Measurements from ENCODE around the gene NAV1.

Gene NAV1

GRCh38 chr1:201533836-201534235 is 5.1 kb upstream of the NAV1 start:
- peaks cover 10 to 11% of the 10 kb centered on the region in 2 experiments for H3K4me1 ChIP-seq (ENCODE audit: control insufficient read depth in 1 of 2, insufficient read depth in 1 of 2, low read depth in 1 of 2, low read length in 1 of 2)
- no peak for TF ChIP-seq CTCF (IDR thresholded peaks at IDR 0.05)
- peaks cover 54% of the 10 kb centered on the region for H3K27me3 ChIP-seq
- H3K9me3 ChIP-seq, result no peaks in the 10 kb centered on the region
- no peaks in the 10 kb centered on the region for H3K36me3 ChIP-seq
- no peak overlapping the region for H3K4me3 ChIP-seq (ENCODE audit: low read depth in 1 of 2, low read length in 1 of 2)
- no peak overlapping the region for H3K27ac ChIP-seq

GRCh38 chr1:201535046-201535918 is 3.6 kb upstream of the NAV1 start:
- Histone ChIP-seq H3K36me3 (no peaks in the 10 kb centered on the region), H3K4me1 (ENCODE audit: control insufficient read depth in 1 of 2, insufficient read depth in 1 of 2, low read depth in 1 of 2, low read length in 1 of 2) (peaks cover 24 to 26% of the 10 kb centered on the region in 2 experiments), H3K9me3 (no peaks in the 10 kb centered on the region), H3K27ac (no peak overlapping the region), H3K27me3 (peaks cover 68% of the 10 kb centered on the region), H3K4me3 (ENCODE audit: low read depth in 1 of 2, low read length in 1 of 2) (no peak overlapping the region)
- no peak for TF ChIP-seq CTCF (IDR thresholded peaks at IDR 0.05)

GRCh38 chr1:201535919-201536245 is 3.0 kb upstream of the NAV1 start:
- Histone ChIP-seq H3K27me3 (peaks cover 73% of the 10 kb centered on the region), H3K27ac (no peak overlapping the region), H3K9me3 (no peaks in the 10 kb centered on the region), H3K4me1 (ENCODE audit: control insufficient read depth in 1 of 2, insufficient read depth in 1 of 2, low read depth in 1 of 2, low read length in 1 of 2) (peaks cover 25 to 28% of the 10 kb centered on the region in 2 experiments), H3K4me3 (ENCODE audit: low read depth in 1 of 2, low read length in 1 of 2) (no peak overlapping the region), H3K36me3 (no peaks in the 10 kb centered on the region)
- TF ChIP-seq CTCF (IDR thresholded peaks at IDR 0.05), result no peak

GRCh38 chr1:201536558-201536957 is 2.4 kb upstream of the NAV1 start:
- TF ChIP-seq CTCF (IDR thresholded peaks at IDR 0.05), result no peak
- no peaks in the 10 kb centered on the region for H3K9me3 ChIP-seq
- H3K4me1 ChIP-seq (ENCODE audit: control insufficient read depth in 1 of 2, insufficient read depth in 1 of 2, low read depth in 1 of 2, low read length in 1 of 2), result peaks cover 25 to 32% of the 10 kb centered on the region in 2 experiments
- H3K27me3 ChIP-seq, result peaks cover 69% of the 10 kb centered on the region
- H3K4me3 ChIP-seq (ENCODE audit: low read depth in 1 of 2, low read length in 1 of 2), result no peak overlapping the region
- H3K36me3 ChIP-seq, result no peaks in the 10 kb centered on the region
- no peak overlapping the region for H3K27ac ChIP-seq

- Histone ChIP-seq H3K4me1 (ENCODE audit: control insufficient read depth in 1 of 2, insufficient read depth in 1 of 2, low read depth in 1 of 2, low read length in 1 of 2) (peaks cover 27 to 37% of the 10 kb centered on the region in 2 experiments), H3K27ac (no peak overlapping the region), H3K27me3 (peaks cover 64% of the 10 kb centered on the region), H3K36me3 (no peaks in the 10 kb centered on the region), H3K4me3 (ENCODE audit: low read depth in 1 of 2, low read length in 1 of 2) (no peak overlapping the region), H3K9me3 (no peaks in the 10 kb centered on the region)
- TF ChIP-seq CTCF (IDR thresholded peaks at IDR 0.05), result no peak
These were observed 1.9 kb upstream of the NAV1 start for GRCh38 chr1:201537028-201537427.
